Stomach (tissue), 9 donors: ENCODE results near the gene TCP1. TPM values are rescaled to one million over a fixed set of nuclear protein-coding genes. Genes with fewer than 3 reads are reported as not detected.
"Not testable (repeated sequence)": the region's sequence is repeated elsewhere in the genome, so short reads cannot be mapped to it uniquely, and the experiment has no call there.

Source experiments
- DNase-seq, 2 donors: peaks; one replicate each; pipeline versions ENCODE4 v3.0.0 to v3.0.0-alpha.2; 2013 to 2019
- H3K27ac ChIP-seq, 5 donors: fragments of 200-600 bp in 4 of 5; sonication (generic) in 4 of 5; one replicate each; pipeline ENCODE4 v1.5.1; 2013 to 2019; ENCODE audit warnings: mild to moderate bottlenecking in 1 of 5, moderate library complexity in 1 of 5
- H3K27me3 ChIP-seq, 3 donors: fragments of 200-600 bp; sonication (generic); one replicate each; pipeline ENCODE4 v1.5.1; 2017 to 2019; ENCODE audit warnings: mixed run types in 1 of 3
- H3K36me3 ChIP-seq, 4 donors: fragments of 200-600 bp; sonication (generic); 1 replicate in 3 of 4; 2 replicates in 1 of 4; pipeline ENCODE4 v1.5.1; 2016 to 2019
- H3K4me1 ChIP-seq, 4 donors: fragments of 200-600 bp; sonication (generic); one replicate each; pipeline ENCODE4 v1.5.1; 2016 to 2019
- H3K4me3 ChIP-seq, 4 donors: fragments of 200-600 bp; sonication (generic) in 3 of 4; one replicate each; pipeline ENCODE4 v1.5.1; 2016 to 2019; ENCODE audit warnings: mild to moderate bottlenecking in 1 of 4
- H3K9me3 ChIP-seq, 4 donors: fragments of 200-600 bp; sonication (generic); one replicate each; pipeline ENCODE4 v1.5.1; 2016 to 2019
- CTCF ChIP-seq, 7 experiments: fragments of 450-650 bp in 4 of 7; fragments of 200-600 bp in 3 of 7; sonication (generic) in 3 of 7; IDR thresholded peaks; one replicate each; pipeline ENCODE4 v1.5.1; 2016 to 2019; ENCODE audit warnings: antibody characterized with exemption in 7 of 7, control low read depth in 2 of 7, mild to moderate bottlenecking in 1 of 7
- EP300 ChIP-seq: sonication (generic); formaldehyde crosslinking; IDR thresholded peaks from one replicate; pipeline ENCODE4 v1.6.1; 2017; ENCODE audit warnings: antibody characterized with exemption
- POLR2A ChIP-seq, 4 donors: fragments of 450-650 bp; IDR thresholded peaks; one replicate each; pipeline ENCODE4 v1.6.1; 2016; ENCODE audit warnings: antibody characterized with exemption in 4 of 4, control low read depth in 2 of 4, mild to moderate bottlenecking in 1 of 4, moderate library complexity in 1 of 4
- POLR2AphosphoS5 ChIP-seq, 3 donors: sonication (generic); formaldehyde crosslinking; IDR thresholded peaks; one replicate each; pipeline ENCODE4 v1.6.1; 2016; ENCODE audit warnings: antibody characterized with exemption in 3 of 3
- WGBS, 5 donors: extraction: QIAGEN DNeasy Blood & Tissue Kit in 3 of 5; methylation state at CpG; one replicate each; pipeline versions ENCODE4 v1.1.5 to v1.1.7; 2013 to 2018; 5-methylcytosine and 5-hydroxymethylcytosine counted together
- intact Hi-C: fragments of 100-400 bp; cut with DNase I; formaldehyde crosslinking; loops from one replicate; pipeline ENCODE4 v1.15.1; 2023; ENCODE audit warnings: low total_unique reads
- polyA plus RNA-seq, 3 donors: library from polyadenylated mRNA; stranded (reverse); fragments of 200-250 nt; gene quantifications; one replicate each; pipeline ENCODE4 v1.2.3, GENCODE V29; 2013
- total RNA-seq, 5 donors: library from RNA; depleted of rRNA; stranded (reverse); fragments of >200 nt; gene quantifications; one replicate each; pipeline versions ENCODE4 v1.1.0 to v1.2.3, GENCODE V29; 2014 to 2016
- donor health status: healthy with polysubstance abuse.
- donor health status: Bipolar disorder and iron deficiency.
- donor health status: healthy.

The TCP1 gene
- total and polyA plus RNA-seq, 8 donors: 52.7 to 199 (median 110) TPM

- WGBS, 5 donors: 65 to 73% (median 69%) methylated on average over 27 to 28 of the region's 28 CpGs
- H3K9me3 ChIP-seq: no peaks in the 10 kb centered on the region
- no peaks in the 10 kb centered on the region for H3K36me3 ChIP-seq
- no peaks in the 10 kb centered on the region for H3K27me3 ChIP-seq
- intact Hi-C loops: no loop called here
- TF ChIP-seq POLR2A (IDR thresholded peaks at IDR 0.05) (no peak), CTCF (IDR thresholded peaks at IDR 0.05) (no peak), EP300 (no peak), POLR2AphosphoS5 (IDR thresholded peaks at IDR 0.05) (no peak)
- peak in 1 of 2 donors; percentile 30 for DNase-seq
- H3K27ac ChIP-seq: no peak overlapping the region
- H3K4me3 ChIP-seq: no peak overlapping the region
- H3K4me1 ChIP-seq: peaks cover 0 to 13% (median 6%) of the 10 kb centered on the region in 4 donors
These were observed 30.7 kb upstream of the TCP1 start for GRCh38 chr6:159819932-159820640.

- Histone ChIP-seq H3K4me1 (peaks cover 0 to 13% (median 6%) of the 10 kb centered on the region in 4 donors), H3K27ac (no peak overlapping the region), H3K9me3 (no peaks in the 10 kb centered on the region), H3K4me3 (no peak overlapping the region), H3K27me3 (no peaks in the 10 kb centered on the region), H3K36me3 (no peaks in the 10 kb centered on the region)
- no peak for DNase-seq
- no peak for TF ChIP-seq EP300
- TF ChIP-seq POLR2A (IDR thresholded peaks at IDR 0.05): no peak
- no peak for TF ChIP-seq CTCF (IDR thresholded peaks at IDR 0.05)
- TF ChIP-seq POLR2AphosphoS5 (IDR thresholded peaks at IDR 0.05): no peak
- WGBS, 5 donors: 88 to 95% (median 91%) methylated on average over 14 to 16 of the region's 16 CpGs
- intact Hi-C loops: no loop called here
These were observed 29.7 kb upstream of the TCP1 start for GRCh38 chr6:159819098-159819497.

- no peak for TF ChIP-seq POLR2A (IDR thresholded peaks at IDR 0.05)
- no peak for TF ChIP-seq POLR2AphosphoS5 (IDR thresholded peaks at IDR 0.05)
- no peak for TF ChIP-seq CTCF (IDR thresholded peaks at IDR 0.05)
- TF ChIP-seq EP300: no peak
- WGBS, 5 donors: 92 to 96% (median 95%) methylated on average over 23 of the region's 23 CpGs
- H3K36me3 ChIP-seq: no peaks in the 10 kb centered on the region
- no peak for DNase-seq
- no peaks in the 10 kb centered on the region for H3K9me3 ChIP-seq
- no peak overlapping the region for H3K27ac ChIP-seq
- peaks cover 0 to 13% (median 6%) of the 10 kb centered on the region in 4 donors for H3K4me1 ChIP-seq
- H3K27me3 ChIP-seq: no peaks in the 10 kb centered on the region
- intact Hi-C loops: no loop called here
- H3K4me3 ChIP-seq: no peak overlapping the region
These were observed 28.7 kb upstream of the TCP1 start for GRCh38 chr6:159817951-159818739.

GRCh38 chr6:159816775-159817174, 27.4 kb upstream of the TCP1 start:
- DNase-seq: peak in 1 of 2 donors; percentile 52
- WGBS, 5 donors: 18 to 56% (median 42%) methylated on average over 3 of the region's 3 CpGs
- intact Hi-C loops: not testable (repeated sequence)

More at GRCh38 chr6:159816775-159817174, 27.4 kb upstream of the TCP1 start:
- H3K4me1 ChIP-seq: peaks cover 0 to 13% (median 6%) of the 10 kb centered on the region in 4 donors
- H3K27me3 ChIP-seq, H3K9me3 ChIP-seq, H3K36me3 ChIP-seq, H3K4me3 ChIP-seq, H3K27ac ChIP-seq: not testable (repeated sequence)
- peak in 1 of 3 donors; percentile 34 for TF ChIP-seq POLR2AphosphoS5 (IDR thresholded peaks at IDR 0.05)
